Kidney (tissue), 14 donors: ENCODE measurements around the gene LSM5. TPM values are rescaled to one million over a fixed set of nuclear protein-coding genes. Genes with fewer than 3 reads are reported as not detected.

Source experiments
- DNase-seq, 5 donors: peaks; one replicate each; pipeline ENCODE4 v3.0.0-alpha.2; 2013 to 2020
- FAIRE-seq: peaks from 2 replicates; lab custom pipeline; 2012; peaks lifted over from hg19 to GRCh38; lab: Jason Lieb, UNC
- H3K27ac ChIP-seq, 2 donors: one replicate each; pipeline ENCODE4 v1.7.0; 2013; ENCODE audit warnings: low read depth in 2 of 2, low read length in 2 of 2, inconsistent platforms in 1 of 2
- H3K27me3 ChIP-seq: one replicate; pipeline ENCODE4 v1.7.1; 2013; ENCODE audit warnings: low read length, inconsistent platforms; ENCODE audit not compliant: control insufficient read depth, insufficient read depth
- H3K36me3 ChIP-seq, 3 donors: one replicate each; pipeline versions ENCODE4 v1.7.0 to v1.7.1; 2013; ENCODE audit warnings: low read length in 3 of 3, control low read depth in 1 of 3, inconsistent platforms in 1 of 3; ENCODE audit not compliant: insufficient read depth in 3 of 3, control insufficient read depth in 2 of 3
- H3K4me1 ChIP-seq, 3 donors: one replicate each; pipeline versions ENCODE4 v1.7.0 to v1.7.1; 2013; ENCODE audit warnings: low read length in 3 of 3, inconsistent platforms in 1 of 3, low read depth in 1 of 3; ENCODE audit not compliant: control insufficient read depth in 2 of 3, insufficient read depth in 2 of 3
- H3K4me3 ChIP-seq, 3 donors: one replicate each; pipeline versions ENCODE4 v1.7.0 to v1.8.1; 2013; ENCODE audit warnings: low read length in 3 of 3, control low read depth in 1 of 3, inconsistent platforms in 1 of 3
- H3K9ac ChIP-seq, 3 donors: one replicate each; pipeline versions ENCODE4 v1.7.0 to v1.7.1; 2013; ENCODE audit warnings: low read length in 3 of 3, control low read depth in 1 of 3, inconsistent platforms in 1 of 3
- H3K9me3 ChIP-seq, 3 donors: one replicate each; pipeline versions ENCODE4 v1.7.0 to v1.7.1; 2013; ENCODE audit warnings: low read length in 3 of 3, control low read depth in 1 of 3, inconsistent platforms in 1 of 3; ENCODE audit not compliant: control insufficient read depth in 2 of 3, insufficient read depth in 1 of 3
- intact Hi-C: fragments of 100-400 bp; cut with DNase I; formaldehyde crosslinking; loops from one replicate; pipeline ENCODE4 v1.11.1; 2022
- polyA plus RNA-seq: library from polyadenylated mRNA; stranded (reverse); fragments of 350-450 nt; fragmentation: Illumina TruSeq; extraction: RNeasy Lipid Tissue Mini Kit (QIAGEN cat#74804); gene quantifications from one replicate; pipeline ENCODE4 v1.2.3, GENCODE V29; 2014; ENCODE audit warnings: low read depth, low replicate concordance; ENCODE audit not compliant: insufficient read depth
- total RNA-seq: library from RNA; stranded (reverse); fragmentation: NEBNext Ultra II Directional; extraction: Animal tissue kit (Norgen Biotek cat#: 25700); gene quantifications from one replicate; pipeline ENCODE4 v1.2.1, GENCODE V29; 2021
- TF ChIP-seq, protein P1 (sequence below): IDR thresholded peaks from 3 replicates; pipeline ENCODE4 v1.5.1; 2012; ENCODE audit warnings: mild to moderate bottlenecking, moderate library complexity, borderline replicate concordance; ENCODE audit not compliant: insufficient read depth; ENCODE audit errors: extremely low read depth
- donor health status: control.
- donor health status: control.
- donor health status: control.
- donor health status: control.
- donor health status: control.
- donor health status: DM: yes; HTN: yes; CAD: no.
- donor health status: Normal renal cell carcinoma (clear cell type).

LSM5 gene
- total and polyA plus RNA-seq, 2 donors from 2014 or later: 35.6 to 69.4 TPM

DNA sequence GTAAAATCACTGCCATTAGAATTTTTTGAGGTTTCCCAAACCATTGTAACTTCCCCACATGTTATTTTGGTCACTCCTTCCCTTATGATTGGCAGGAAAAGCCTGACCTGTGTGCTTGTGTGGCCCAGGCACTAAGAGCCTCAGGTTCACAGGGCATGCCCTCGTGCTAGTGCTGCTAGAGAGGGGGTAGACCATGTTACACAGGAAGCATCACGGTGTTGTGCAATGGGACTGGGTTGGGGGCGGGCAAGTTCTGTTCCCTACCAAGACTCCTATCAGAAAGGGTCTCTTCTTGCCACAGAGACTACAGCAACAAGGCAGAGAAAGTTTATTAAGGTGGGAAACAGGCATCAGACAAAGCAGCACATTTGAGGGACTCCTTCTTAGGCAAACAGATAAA lies 32.2 kb downstream of the LSM5 start:
- Histone ChIP-seq H3K36me3 (no peaks in the 10 kb centered on the region), H3K4me3 (no peak overlapping the region), H3K9me3 (no peaks in the 10 kb centered on the region), H3K27me3 (no peaks in the 10 kb centered on the region), H3K4me1 (no peaks in the 10 kb centered on the region), H3K27ac (no peak overlapping the region), H3K9ac (no peak overlapping the region)
- DNase-seq (no peak), FAIRE-seq (no peak)
- intact Hi-C loops: no loop called here
- TF ChIP-seq, protein P1, sequence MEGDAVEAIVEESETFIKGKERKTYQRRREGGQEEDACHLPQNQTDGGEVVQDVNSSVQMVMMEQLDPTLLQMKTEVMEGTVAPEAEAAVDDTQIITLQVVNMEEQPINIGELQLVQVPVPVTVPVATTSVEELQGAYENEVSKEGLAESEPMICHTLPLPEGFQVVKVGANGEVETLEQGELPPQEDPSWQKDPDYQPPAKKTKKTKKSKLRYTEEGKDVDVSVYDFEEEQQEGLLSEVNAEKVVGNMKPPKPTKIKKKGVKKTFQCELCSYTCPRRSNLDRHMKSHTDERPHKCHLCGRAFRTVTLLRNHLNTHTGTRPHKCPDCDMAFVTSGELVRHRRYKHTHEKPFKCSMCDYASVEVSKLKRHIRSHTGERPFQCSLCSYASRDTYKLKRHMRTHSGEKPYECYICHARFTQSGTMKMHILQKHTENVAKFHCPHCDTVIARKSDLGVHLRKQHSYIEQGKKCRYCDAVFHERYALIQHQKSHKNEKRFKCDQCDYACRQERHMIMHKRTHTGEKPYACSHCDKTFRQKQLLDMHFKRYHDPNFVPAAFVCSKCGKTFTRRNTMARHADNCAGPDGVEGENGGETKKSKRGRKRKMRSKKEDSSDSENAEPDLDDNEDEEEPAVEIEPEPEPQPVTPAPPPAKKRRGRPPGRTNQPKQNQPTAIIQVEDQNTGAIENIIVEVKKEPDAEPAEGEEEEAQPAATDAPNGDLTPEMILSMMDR: no peak

DNA sequence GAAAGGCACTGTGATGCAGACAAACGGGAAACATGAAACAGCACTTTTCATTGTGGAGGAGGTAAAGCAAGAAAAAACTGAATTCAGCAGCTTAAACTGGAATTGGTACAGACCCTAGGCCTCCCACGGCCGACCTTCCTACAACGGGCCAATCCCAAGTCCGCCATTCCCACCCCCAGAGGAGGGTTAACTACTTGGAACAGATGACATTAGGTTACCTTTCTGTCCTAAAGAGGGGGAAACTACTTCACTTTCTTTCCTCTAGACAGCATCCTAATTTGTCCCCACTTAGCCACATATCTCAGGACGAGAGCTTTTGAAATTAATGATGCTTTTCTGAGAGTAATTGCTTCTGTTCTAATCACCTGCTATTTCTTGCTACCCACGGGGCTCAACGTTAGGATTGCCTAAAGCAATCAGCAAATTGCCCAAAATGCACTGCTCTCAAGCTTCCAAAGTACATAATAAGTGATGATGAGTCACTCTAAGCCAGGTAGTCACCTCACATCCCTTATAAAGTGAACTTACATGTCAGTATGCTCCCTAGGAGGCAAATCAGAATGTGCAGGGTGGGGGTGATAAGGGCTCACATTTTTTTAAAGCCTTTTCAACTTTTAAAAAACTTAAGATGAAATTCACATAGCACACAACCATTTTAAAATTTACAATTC lies 36.7 kb downstream of the LSM5 start:
- intact Hi-C loops: no loop called here
- H3K4me1 ChIP-seq: no peaks in the 10 kb centered on the region
- FAIRE-seq (no peak), DNase-seq (no peak)
- TF ChIP-seq, protein P1: no peak
- H3K27ac ChIP-seq: no peak overlapping the region
- no peak overlapping the region for H3K4me3 ChIP-seq
- no peaks in the 10 kb centered on the region for H3K36me3 ChIP-seq
- no peaks in the 10 kb centered on the region for H3K27me3 ChIP-seq
- no peaks in the 10 kb centered on the region for H3K9me3 ChIP-seq
- H3K9ac ChIP-seq: no peak overlapping the region

- intact Hi-C loops: no loop called here
- Histone ChIP-seq H3K27ac (no peak overlapping the region), H3K9me3 (peaks cover 0 to 9% (median 0%) of the 10 kb centered on the region in 3 donors), H3K36me3 (no peaks in the 10 kb centered on the region), H3K4me3 (no peak overlapping the region), H3K9ac (no peak overlapping the region), H3K4me1 (no peaks in the 10 kb centered on the region), H3K27me3 (no peaks in the 10 kb centered on the region)
- FAIRE-seq (no peak), DNase-seq (no peak)
- TF ChIP-seq, protein P1: no peak
Measured at GRCh38 chr7:32447218-32447617, 43.0 kb downstream of the LSM5 start.
